Measurements from ENCODE around the gene APCDD1L. TPM values are rescaled to one million over a fixed set of nuclear protein-coding genes. Genes with fewer than 3 reads are reported as not detected.

Gene APCDD1L
- total and polyA plus RNA-seq, 2 of the 8 experiments (the other 6 are each of a cell fraction or from before 2014, with no cell fraction given): 0.83 to 3.1 TPM

DNA sequence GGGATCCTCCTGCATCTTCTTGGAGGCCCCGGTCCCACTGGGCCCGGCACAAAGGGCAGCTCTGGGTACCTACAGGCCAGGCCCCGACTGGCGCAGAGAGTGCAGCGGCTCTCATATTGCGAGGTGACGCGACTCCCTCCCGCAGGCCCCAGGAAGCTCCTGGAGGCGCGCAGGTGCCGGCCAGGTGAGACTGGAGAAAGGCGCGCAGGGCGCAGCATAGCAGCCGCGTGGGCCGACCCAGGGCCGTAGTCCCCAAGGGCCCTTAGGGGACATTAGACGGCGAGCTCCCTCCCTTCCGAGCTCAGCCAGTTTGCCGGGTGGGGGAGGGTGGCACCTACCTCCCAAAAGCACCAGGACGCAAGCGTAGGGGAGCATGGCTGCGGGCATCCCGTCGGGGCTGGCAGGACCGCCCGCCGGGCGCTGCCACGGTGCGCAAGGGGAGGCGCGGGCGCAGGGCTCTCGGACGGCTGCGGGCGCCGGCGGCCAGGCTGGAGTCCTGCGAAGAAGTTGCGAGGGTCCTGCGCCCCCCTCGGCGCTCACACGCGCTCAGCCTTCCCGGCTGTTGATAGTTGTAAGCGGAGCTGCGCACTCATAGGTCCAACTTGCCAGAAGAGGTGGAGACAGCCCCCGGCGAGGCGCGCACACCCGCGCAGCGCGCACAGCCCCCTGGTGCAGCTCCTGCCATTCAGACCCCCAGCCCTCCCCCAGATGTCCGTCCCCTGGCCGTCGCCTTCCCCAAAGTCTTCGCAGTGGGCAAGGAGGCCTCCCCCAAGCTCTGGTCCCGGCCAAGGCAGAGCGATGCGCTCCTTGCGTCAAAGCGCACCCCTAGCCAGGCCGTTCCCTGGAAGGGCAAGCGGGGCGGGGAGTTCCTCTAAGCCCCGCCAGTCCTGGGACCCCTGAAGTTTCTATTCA lies 622 bp downstream of the APCDD1L start:
- H3K4me2 ChIP-seq (ENCODE audit: insufficient read depth in 1 of 2, low read depth in 2 of 2, low read length in 2 of 2): peak overlapping the region; percentile 73 to 84
- H4K91ac ChIP-seq (replicated peaks; ENCODE audit: insufficient read length, low read length): no peak overlapping the region
- POLR2A ChIA-PET (ENCODE audit: partially characterized antibody): interaction anchor here (1.0 to 3.0 kb wide), 6 partner anchors 9 to 327 kb away, joined by 3 to 17 read pairs (median 4); no protein-coding TSS in a partner anchor
- TF ChIP-seq CTBP2 (IDR thresholded peaks at IDR 0.05; ENCODE audit: borderline replicate concordance, insufficient read depth, insufficient read length, low read length) (peak; percentile 78), PHF8 (conservative IDR thresholded peaks at IDR 0.05; ENCODE audit: low read depth, low read length) (peak; percentile 36; the same call in 1 of the 2 replicates), EGR1 (IDR thresholded peaks at IDR 0.05; ENCODE audit: borderline replicate concordance, low read depth, low read length) (no peak), SIN3A (conservative IDR thresholded peaks at IDR 0.05 in 1 of 2, IDR thresholded peaks at IDR 0.05 in 1 of 2; ENCODE audit: low read depth in 1 of 2, low read length in 2 of 2) (0 out of 4 replicates have a peak, but pooled peaks of 1 of the 2 experiments have one; percentile 18), BRCA1 (IDR thresholded peaks at IDR 0.05; ENCODE audit: low read depth, low read length) (no peak), RAD21 (IDR thresholded peaks at IDR 0.05 in 1 of 2, conservative IDR thresholded peaks at IDR 0.05 in 1 of 2; ENCODE audit: low read depth in 2 of 2, low read length in 2 of 2) (no peak)
- TF ChIP-seq, protein P1, sequence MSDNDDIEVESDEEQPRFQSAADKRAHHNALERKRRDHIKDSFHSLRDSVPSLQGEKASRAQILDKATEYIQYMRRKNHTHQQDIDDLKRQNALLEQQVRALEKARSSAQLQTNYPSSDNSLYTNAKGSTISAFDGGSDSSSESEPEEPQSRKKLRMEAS (IDR thresholded peaks at IDR 0.05): peak; percentile 45
- TF ChIP-seq, protein P2, sequence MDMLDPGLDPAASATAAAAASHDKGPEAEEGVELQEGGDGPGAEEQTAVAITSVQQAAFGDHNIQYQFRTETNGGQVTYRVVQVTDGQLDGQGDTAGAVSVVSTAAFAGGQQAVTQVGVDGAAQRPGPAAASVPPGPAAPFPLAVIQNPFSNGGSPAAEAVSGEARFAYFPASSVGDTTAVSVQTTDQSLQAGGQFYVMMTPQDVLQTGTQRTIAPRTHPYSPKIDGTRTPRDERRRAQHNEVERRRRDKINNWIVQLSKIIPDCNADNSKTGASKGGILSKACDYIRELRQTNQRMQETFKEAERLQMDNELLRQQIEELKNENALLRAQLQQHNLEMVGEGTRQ (IDR thresholded peaks at IDR 0.05; ENCODE audit: low read length): no peak

More for the DNA sequence above, 622 bp downstream of the APCDD1L start:
- CTCF ChIA-PET (ENCODE audit: partially characterized antibody): interaction anchor here (0.6 to 6.4 kb wide), 5 partner anchors 33 to 1152 kb away, joined by 3 to 27 read pairs (median 4); no protein-coding TSS in a partner anchor
- Histone ChIP-seq H3K23me2 (ENCODE audit: low read depth, low read length) (peaks cover 16% of the 10 kb centered on the region), H2AFZ (ENCODE audit: low read length) (peak overlapping the region; percentile 65; the same call in 1 of the 2 replicates), H3K27me3 (replicated peaks in 1 of 4; ENCODE audit: control insufficient read depth in 3 of 4, extremely low read depth in 1 of 4, insufficient read depth in 3 of 4, low read length in 3 of 4) (peaks cover 9 to 42% (median 37%) of the 10 kb centered on the region in 4 experiments), H4K8ac (ENCODE audit: extremely low read depth, insufficient read depth, low read length) (peak overlapping the region; percentile 88), H2BK12ac (ENCODE audit: low read depth, low read length) (peak overlapping the region; percentile 75; the same call in 1 of the 2 replicates), H2BK5ac (ENCODE audit: low read depth, low read length) (no peak overlapping the region), H4K5ac (ENCODE audit: insufficient read length, low read depth, low read length) (no peak overlapping the region), H4K20me1 (replicated peaks in 1 of 2; ENCODE audit: control insufficient read depth in 1 of 2, insufficient read depth in 2 of 2, low read length in 2 of 2) (no peaks in the 10 kb centered on the region), H3K9ac (replicated peaks in 1 of 4; ENCODE audit: extremely low read depth in 1 of 4, low read depth in 3 of 4, low read length in 3 of 4) (no peak overlapping the region), H3K56ac (replicated peaks; ENCODE audit: insufficient read length, low read depth, low read length) (no peak overlapping the region), H3K14ac (ENCODE audit: insufficient read length) (no peak overlapping the region), H2BK120ac (replicated peaks; ENCODE audit: low read depth, low read length) (no peak overlapping the region), H3K18ac (ENCODE audit: extremely low read depth, low read length) (peak overlapping the region; percentile 96), H3K4me3 (ENCODE audit: extremely low read depth in 1 of 4, insufficient read depth in 2 of 4, low read depth in 3 of 4, low read length in 4 of 4) (peak overlapping the region; percentile 43 to 69 (median 56)), H3K23ac (ENCODE audit: insufficient read length) (no peak overlapping the region), H2BK15ac (ENCODE audit: low read length) (no peak overlapping the region; the same call in 1 of the 2 replicates), H3K36me3 (ENCODE audit: control insufficient read depth in 2 of 4, insufficient read depth in 4 of 4, low read length in 3 of 4) (no peaks in the 10 kb centered on the region), H3K4ac (replicated peaks; ENCODE audit: insufficient read length, low read depth, low read length) (peak overlapping the region; percentile 72), H3K4me1 (replicated peaks in 1 of 4; ENCODE audit: control insufficient read depth in 3 of 4, insufficient read depth in 4 of 4, low read length in 3 of 4) (peaks cover 3 to 15% (median 8%) of the 10 kb centered on the region in 4 experiments), H3K9me3 (ENCODE audit: insufficient read depth in 2 of 2, low read depth in 1 of 2, low read length in 1 of 2) (no peaks in the 10 kb centered on the region), H3K79me2 (ENCODE audit: control insufficient read depth in 1 of 2, insufficient read depth in 2 of 2, low read length in 2 of 2) (no peaks in the 10 kb centered on the region), H3K79me1 (ENCODE audit: low read depth, low read length) (no peaks in the 10 kb centered on the region), H2BK20ac (ENCODE audit: low read length) (no peak overlapping the region), H3K27ac (ENCODE audit: low read depth, low read length) (no peak overlapping the region), H2AK5ac (ENCODE audit: low read depth, low read length) (no peak overlapping the region)
- 3% methylated on average over 51 of the region's 74 CpGs; no CpG with 5 or more reads in 1 of the 2 experiments for WGBS, 2 experiments (ENCODE audit: extremely low coverage in 1 of 2, insufficient coverage in 1 of 2, insufficient read length in 1 of 2, insufficient replicate concordance in 2 of 2, low coverage in 1 of 2, low lambda C conversion rate in 2 of 2, missing lambda C conversion rate in 1 of 2)
- FAIRE-seq: no peak
- DNase-seq (ENCODE audit: low read depth in 1 of 2, low spot score in 2 of 2): peak; percentile 15 to 75
